HG03469 (cell line): ENCODE data around the gene RASSF4.
"Not testable (repeated sequence)": the region's sequence is repeated elsewhere in the genome, so short reads cannot be mapped to it uniquely, and the experiment has no call there.

ENCODE experiments used
- ATAC-seq: cut with Tn5 transposase; IDR thresholded peaks from one replicate; pipeline ENCODE4 v1.9.1; 2021; ENCODE audit warnings: mild to moderate bottlenecking, moderate library complexity, moderate number of reproducible peaks; ENCODE audit not compliant: unreplicated experiment

RASSF4 gene

GRCh38 chr10:45000752-45001380 lies 41.3 kb downstream of the RASSF4 start, which contains the start of gene ZNF22:
Gene ZNF22, plus strand, starts transcription at chr10:45000923. Its CDS starts 2,446 bp downstream, at chr10:45003369.
- peak; percentile 57 for ATAC-seq

DNA sequence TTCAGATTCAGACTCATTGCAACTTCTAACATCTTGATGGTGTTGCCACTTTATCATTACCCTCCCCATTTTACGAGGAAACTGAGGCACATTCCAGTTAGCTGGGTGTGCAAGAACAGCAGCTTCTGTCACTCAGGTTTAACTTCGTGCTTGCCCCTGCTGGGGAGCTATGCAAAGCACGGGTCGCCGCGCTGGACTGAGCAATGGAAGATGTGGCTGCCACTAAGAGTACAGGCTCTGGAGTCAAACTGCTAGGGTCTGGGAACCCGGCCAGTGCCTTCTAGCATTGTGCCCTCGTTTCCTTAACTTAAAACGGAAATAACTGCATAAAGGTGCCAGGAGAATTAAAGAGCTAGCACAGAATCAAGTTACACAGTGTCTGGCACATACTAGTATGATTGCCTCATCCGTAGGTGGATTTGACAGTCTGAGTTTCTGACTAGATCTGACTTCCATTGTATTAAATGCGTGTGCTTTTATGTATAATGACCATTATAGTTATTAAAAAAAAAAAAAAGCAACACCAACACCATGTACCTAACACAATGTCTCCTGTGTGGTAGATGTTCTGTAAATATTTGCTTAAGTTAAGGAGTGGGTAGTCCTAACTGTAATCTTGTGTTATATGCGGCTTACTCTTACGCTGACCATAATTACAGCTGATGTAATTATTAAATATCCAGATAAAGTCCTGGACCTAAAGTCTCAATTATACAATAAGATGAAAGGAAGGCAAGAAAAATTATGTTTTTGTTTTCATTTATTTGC lies 42.0 kb downstream of the RASSF4 start:
- ATAC-seq: peak; percentile 60

DNA sequence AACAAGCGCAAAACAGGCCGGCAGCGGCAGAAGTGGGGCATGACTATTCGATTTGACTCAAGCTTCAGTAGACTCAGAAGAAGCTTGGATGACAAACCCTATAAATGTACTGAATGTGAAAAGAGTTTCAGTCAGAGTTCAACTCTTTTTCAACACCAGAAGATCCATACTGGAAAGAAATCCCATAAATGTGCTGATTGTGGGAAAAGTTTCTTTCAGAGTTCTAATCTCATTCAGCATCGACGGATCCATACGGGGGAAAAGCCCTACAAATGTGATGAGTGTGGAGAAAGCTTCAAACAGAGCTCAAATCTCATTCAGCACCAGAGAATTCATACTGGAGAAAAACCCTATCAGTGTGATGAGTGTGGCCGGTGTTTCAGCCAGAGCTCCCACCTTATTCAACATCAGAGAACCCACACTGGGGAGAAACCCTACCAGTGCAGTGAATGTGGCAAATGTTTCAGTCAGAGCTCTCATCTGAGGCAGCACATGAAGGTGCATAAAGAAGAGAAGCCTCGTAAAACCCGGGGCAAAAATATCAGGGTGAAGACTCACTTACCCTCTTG lies 43.9 kb downstream of the RASSF4 start:
- no peak for ATAC-seq

- no peak for ATAC-seq
Measured at GRCh38 chr10:45004661-45005060, 45.1 kb downstream of the RASSF4 start.

- no peak for ATAC-seq
Measured at GRCh38 chr10:45005284-45005683, 45.7 kb downstream of the RASSF4 start.

GRCh38 chr10:45006276-45007030 lies 46.9 kb downstream of the RASSF4 start:
- no peak for ATAC-seq

DNA sequence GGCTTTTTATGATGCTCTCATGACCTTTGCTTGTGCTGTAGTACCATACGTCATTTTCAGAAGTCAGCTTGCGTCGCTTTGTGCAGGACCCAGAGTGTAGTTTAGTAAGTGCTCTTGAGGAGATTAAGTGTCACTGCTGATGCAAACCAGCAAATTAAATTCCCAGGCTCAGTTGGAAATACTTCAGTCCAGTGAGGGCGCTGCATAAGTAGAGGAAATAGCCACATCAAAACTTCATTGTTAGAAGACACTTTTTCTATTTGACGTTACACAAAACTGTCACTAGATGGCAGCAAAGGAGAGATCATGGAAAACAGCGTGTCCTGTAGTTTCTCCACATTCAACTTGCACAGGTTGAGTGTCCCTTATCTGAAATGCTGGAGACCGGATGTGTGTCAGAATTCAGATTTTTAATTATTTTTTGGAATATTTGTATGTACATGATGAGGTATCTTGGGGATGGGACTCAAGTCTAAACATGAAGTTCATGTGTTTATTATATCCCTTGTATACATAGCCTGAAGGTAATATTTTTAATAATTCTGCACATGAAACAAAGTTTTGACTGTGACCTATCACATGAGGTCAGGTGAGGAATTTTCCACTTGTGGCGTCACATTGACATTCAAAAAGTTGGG lies 49.0 kb downstream of the RASSF4 start:
- ATAC-seq: peak; percentile 92

DNA sequence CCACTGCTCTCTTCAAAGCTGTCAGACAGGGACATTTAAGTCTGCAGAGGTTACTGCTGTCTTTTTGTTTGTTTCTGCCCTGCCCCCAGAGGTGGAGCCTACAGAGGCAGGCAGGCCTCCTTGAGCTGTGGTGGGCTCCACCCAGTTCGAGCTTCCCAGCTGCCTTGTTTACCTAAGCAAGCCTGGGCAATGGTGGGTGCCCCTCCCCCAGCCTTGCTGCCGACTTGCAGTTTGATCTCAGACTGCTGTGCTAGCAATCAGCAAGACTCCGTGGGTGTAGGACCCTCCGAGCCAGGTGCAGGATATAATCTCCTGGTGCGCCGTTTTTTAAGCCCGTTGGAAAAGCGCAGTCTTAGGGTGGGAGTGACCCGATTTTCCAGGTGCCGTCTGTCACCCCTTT lies 55.0 kb downstream of the RASSF4 start:
- ATAC-seq: not testable (repeated sequence)

DNA sequence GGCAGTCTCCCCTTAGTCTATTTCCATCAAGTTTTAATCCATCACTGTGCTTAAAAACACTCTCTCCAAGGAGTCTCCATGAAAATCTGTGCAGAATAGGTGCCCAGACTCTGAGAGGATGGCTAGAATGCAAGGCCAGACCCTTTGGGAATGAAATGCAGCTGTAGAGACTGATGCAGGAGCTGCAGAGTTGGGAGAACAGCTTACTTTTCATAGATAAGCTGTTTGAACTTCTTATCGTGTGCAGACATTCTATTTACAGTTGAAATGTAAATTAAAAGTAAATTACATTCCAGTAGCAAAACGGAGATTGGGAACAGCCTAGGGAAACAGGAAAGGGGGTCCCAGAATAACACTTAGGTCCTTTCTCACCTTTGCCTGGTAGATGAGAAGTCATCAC lies 56.0 kb downstream of the RASSF4 start:
- ATAC-seq: no peak

DNA sequence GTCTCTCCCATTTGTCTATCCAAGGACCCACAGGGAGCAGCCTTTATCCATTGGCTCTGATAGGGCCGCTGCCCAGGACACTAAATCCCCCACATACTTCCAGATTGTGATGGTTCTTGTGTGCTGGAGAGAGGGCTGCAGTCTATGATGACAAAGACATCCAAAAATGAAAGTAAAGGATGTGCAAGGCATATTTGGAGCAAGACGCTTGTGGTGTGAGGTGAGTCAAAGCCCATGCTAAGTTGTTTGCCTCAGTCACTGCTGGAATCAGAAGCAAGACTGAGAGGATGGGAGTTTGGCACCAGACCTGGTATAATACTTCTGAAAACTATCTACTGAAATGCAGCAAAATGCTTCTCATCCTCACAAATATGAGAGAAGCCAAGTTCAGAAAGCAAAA lies 63.8 kb downstream of the RASSF4 start:
- ATAC-seq: no peak

DNA sequence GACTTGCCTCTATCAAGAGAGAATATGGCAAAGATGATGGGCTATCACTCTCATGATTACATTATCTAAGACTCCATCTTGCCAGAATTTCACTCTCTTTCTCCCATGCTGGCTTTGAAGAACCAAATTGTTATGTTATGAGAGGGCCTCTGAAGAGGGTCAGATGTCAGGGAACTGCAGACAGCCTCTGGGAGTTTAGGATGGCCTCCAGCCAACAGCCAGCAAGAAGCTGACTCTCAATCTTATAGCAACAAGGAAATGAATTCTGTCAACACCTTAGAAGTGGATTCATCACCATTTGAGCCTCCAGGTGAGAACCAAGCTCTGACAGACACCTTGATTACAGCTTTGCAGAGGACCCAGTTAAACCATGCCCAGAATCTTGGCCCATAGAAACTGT lies 74.7 kb downstream of the RASSF4 start:
- no peak for ATAC-seq

DNA sequence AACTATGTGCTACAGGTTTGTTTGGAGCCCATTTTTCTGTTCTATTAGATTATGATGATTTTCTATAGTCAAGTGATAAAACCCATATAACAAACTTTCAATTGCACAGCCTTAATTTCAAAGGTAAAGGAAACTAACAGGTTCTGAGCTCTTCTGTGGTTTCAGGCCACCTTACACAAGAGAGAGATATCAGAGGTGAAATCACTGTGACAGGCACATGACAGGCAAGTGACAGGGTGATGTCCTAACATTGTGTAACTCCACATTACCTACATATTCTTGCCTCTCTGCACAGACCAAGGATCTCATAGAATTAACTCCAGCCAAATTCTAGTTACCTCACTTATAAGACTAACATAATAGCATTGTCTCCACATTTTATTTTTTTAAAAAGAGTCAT lies 76.1 kb downstream of the RASSF4 start:
- ATAC-seq: no peak

GRCh38 chr10:45040921-45041542 lies 81.4 kb downstream of the RASSF4 start:
- ATAC-seq: no peak

GRCh38 chr10:45044290-45044689 lies 84.7 kb downstream of the RASSF4 start:
- no peak for ATAC-seq
